SH-SY5Y (cell line): Measurements from ENCODE around the gene LIPG.

Experiments used
- GATA2 ChIP-seq: IDR thresholded peaks from 2 replicates; pipeline ENCODE4 v1.6.1; 2011; ENCODE audit warnings: mild to moderate bottlenecking, low read depth, low read length
- GATA3 ChIP-seq: IDR thresholded peaks from 2 replicates; pipeline ENCODE4 v1.6.1; 2011; ENCODE audit warnings: low read depth, mild to moderate bottlenecking, low read length, moderate library complexity

DNA sequence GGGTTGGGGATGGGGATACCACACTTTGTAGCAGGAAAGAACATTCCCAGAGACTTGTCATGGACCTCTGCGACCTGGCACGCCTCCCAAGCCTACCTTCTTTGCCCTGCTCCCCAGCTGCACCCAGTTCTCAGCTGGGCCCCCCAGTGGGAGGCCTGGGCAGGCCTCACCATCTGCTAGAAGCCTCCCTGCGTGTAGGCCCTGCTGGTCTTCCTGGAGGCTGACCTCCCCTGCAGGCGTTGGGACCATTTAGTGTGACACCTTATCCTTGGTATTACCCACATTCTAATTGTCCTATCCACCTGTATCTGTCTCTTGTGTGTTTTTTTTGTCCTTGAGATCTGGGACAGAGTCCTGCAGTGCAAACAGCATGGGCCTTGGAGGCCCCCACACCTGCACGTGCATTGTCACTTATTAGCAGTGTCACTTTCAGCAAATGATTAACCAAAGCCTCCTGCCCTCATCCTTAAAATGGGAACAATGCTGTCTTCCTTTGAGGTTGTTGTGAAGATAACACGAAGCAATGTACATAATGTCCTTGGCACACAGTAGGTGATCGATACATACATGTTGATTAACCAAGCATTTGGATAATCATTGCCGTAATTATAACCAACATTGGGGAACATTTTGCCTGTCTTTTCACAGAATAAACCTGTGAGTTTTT is 77.2 kb downstream of the LIPG start:
- TF ChIP-seq GATA2 (no peak), GATA3 (no peak)
